ENCODE results near the gene CAMK2D.
A peak's percentile ranks its signal among the peaks of the same experiment; 100 is the strongest.

CAMK2D gene

GRCh38 chr4:113637823-113638561, 123.5 kb downstream of the CAMK2D start:
- DNase-seq (ENCODE audit: low read depth in 2 of 2) = no peak

GRCh38 chr4:113637363-113637762, 124.2 kb downstream of the CAMK2D start:
- DNase-seq (ENCODE audit: low read depth in 2 of 2) = no peak

- DNase-seq (ENCODE audit: low read depth in 2 of 2) = no peak
These were observed 124.7 kb downstream of the CAMK2D start for GRCh38 chr4:113636877-113637276.

- DNase-seq (ENCODE audit: low read depth in 2 of 2) = no peak
These were observed 125.1 kb downstream of the CAMK2D start for GRCh38 chr4:113636438-113636818.

GRCh38 chr4:113635739-113636437, 125.7 kb downstream of the CAMK2D start:
- peak; percentile 55 to 66 for DNase-seq (ENCODE audit: low read depth in 2 of 2)

- DNase-seq (ENCODE audit: low read depth in 2 of 2) = no peak
These were observed 127.2 kb downstream of the CAMK2D start for GRCh38 chr4:113634081-113634969.

- DNase-seq (ENCODE audit: low read depth in 2 of 2) = no peak
These were observed 128.1 kb downstream of the CAMK2D start for GRCh38 chr4:113633467-113633866.

- no peak for DNase-seq (ENCODE audit: low read depth in 2 of 2)
These were observed 132.8 kb downstream of the CAMK2D start for GRCh38 chr4:113628711-113629110.

- DNase-seq (ENCODE audit: low read depth in 2 of 2) = no peak
These were observed 134.2 kb downstream of the CAMK2D start for GRCh38 chr4:113627321-113627720.

- no peak for DNase-seq (ENCODE audit: low read depth in 2 of 2)
These were observed 135.6 kb downstream of the CAMK2D start for GRCh38 chr4:113625902-113626301.

- no peak for DNase-seq (ENCODE audit: low read depth in 2 of 2)
These were observed 138.2 kb downstream of the CAMK2D start for GRCh38 chr4:113623274-113623894.

- DNase-seq (ENCODE audit: low read depth in 2 of 2) = no peak
These were observed 139.9 kb downstream of the CAMK2D start for GRCh38 chr4:113621633-113622032.

GRCh38 chr4:113620032-113620431, 141.5 kb downstream of the CAMK2D start:
- no peak for DNase-seq (ENCODE audit: low read depth in 2 of 2)

- no peak for DNase-seq (ENCODE audit: low read depth in 2 of 2)
These were observed 142.0 kb downstream of the CAMK2D start for GRCh38 chr4:113619526-113619925.

GRCh38 chr4:113618205-113618604, 143.3 kb downstream of the CAMK2D start:
- DNase-seq (ENCODE audit: low read depth in 2 of 2) = peak in 1 of 2 experiments; percentile 18

- no peak for DNase-seq (ENCODE audit: low read depth in 2 of 2)
These were observed 144.3 kb downstream of the CAMK2D start for GRCh38 chr4:113617195-113617594.

- DNase-seq (ENCODE audit: low read depth in 2 of 2) = no peak
These were observed 145.1 kb downstream of the CAMK2D start for GRCh38 chr4:113616443-113616842.

- DNase-seq (ENCODE audit: low read depth in 2 of 2) = no peak
These were observed 147.1 kb downstream of the CAMK2D start for GRCh38 chr4:113614414-113614813.

GRCh38 chr4:113613503-113613902, 148.0 kb downstream of the CAMK2D start:
- DNase-seq (ENCODE audit: low read depth in 2 of 2) = no peak

GRCh38 chr4:113610537-113610936, 151.0 kb downstream of the CAMK2D start:
- DNase-seq (ENCODE audit: low read depth in 2 of 2) = no peak

- no peak for DNase-seq (ENCODE audit: low read depth in 2 of 2)
These were observed 153.5 kb downstream of the CAMK2D start for GRCh38 chr4:113607998-113608397.

All from fibroblast of skin of left biceps (primary cell).